CD4-positive, CD25-positive, alpha-beta regulatory T cell (primary cell): ENCODE data around the gene OCA2. TPM values are rescaled to one million over a fixed set of nuclear protein-coding genes. Genes with fewer than 3 reads are reported as not detected.
"Not testable (repeated sequence)": the region's sequence is repeated elsewhere in the genome, so short reads cannot be mapped to it uniquely, and the experiment has no call there.

Experiments
- ATAC-seq, 2 donors: fragments of 150-1000 bp; cut with Tn5 transposase; one replicate each; pipeline ENCODE4 v1.10.0; 2021; ENCODE audit warnings: low read depth in 2 of 2, moderate number of reproducible peaks in 2 of 2, moderate library complexity in 1 of 2
- DNase-seq, 3 donors: peaks; one replicate each; pipeline versions ENCODE4 v3.0.0 to v3.0.0-alpha.2; 2012 to 2022; ENCODE audit warnings: mixed read lengths in 1 of 3
- H3K27ac ChIP-seq: one replicate; pipeline ENCODE4 v1.7.0; 2013; ENCODE audit warnings: mild to moderate bottlenecking, low read length; ENCODE audit not compliant: insufficient read depth, poor library complexity, severe bottlenecking
- H3K27me3 ChIP-seq: one replicate; pipeline ENCODE4 v1.7.0; 2013; ENCODE audit warnings: low read length; ENCODE audit not compliant: control insufficient read depth, insufficient read depth
- H3K36me3 ChIP-seq: one replicate; pipeline ENCODE4 v1.7.0; 2013; ENCODE audit warnings: mild to moderate bottlenecking, low read length, moderate library complexity; ENCODE audit not compliant: control insufficient read depth, insufficient read depth
- H3K4me1 ChIP-seq: 2 replicates; pipeline ENCODE4 v1.7.0; 2013; ENCODE audit warnings: mild to moderate bottlenecking, low read length; ENCODE audit not compliant: insufficient read depth, control insufficient read depth, poor library complexity, severe bottlenecking
- H3K4me3 ChIP-seq: one replicate; pipeline ENCODE4 v1.7.0; 2013; ENCODE audit warnings: low read depth, mild to moderate bottlenecking, low read length, moderate library complexity
- H3K9me3 ChIP-seq, 2 experiments: 1 replicate in 1 of 2; 2 replicates in 1 of 2; pipeline ENCODE4 v1.7.0; 2013; ENCODE audit warnings: low read length in 2 of 2, mild to moderate bottlenecking in 1 of 2, moderate library complexity in 1 of 2; ENCODE audit not compliant: control insufficient read depth in 2 of 2
- H3K27ac Mint-ChIP-seq, 3 donors: one replicate each; pipeline ENCODE4 v1.8.0; 2020 to 2022; ENCODE audit warnings: mild to moderate bottlenecking in 3 of 3, mixed read lengths in 3 of 3, moderate library complexity in 2 of 3
- H3K27me3 Mint-ChIP-seq: one replicate; pipeline ENCODE4 v1.8.0; 2022; ENCODE audit warnings: mild to moderate bottlenecking, mixed read lengths
- H3K36me3 Mint-ChIP-seq: one replicate; pipeline ENCODE4 v1.8.0; 2020; ENCODE audit warnings: mixed read lengths
- H3K4me1 Mint-ChIP-seq, 4 donors: one replicate each; pipeline ENCODE4 v1.8.0; 2020 to 2022; ENCODE audit warnings: mixed read lengths in 4 of 4, mild to moderate bottlenecking in 1 of 4
- H3K4me3 Mint-ChIP-seq, 4 donors: one replicate each; pipeline ENCODE4 v1.8.0; 2020 to 2022; ENCODE audit warnings: mild to moderate bottlenecking in 4 of 4, mixed read lengths in 4 of 4, moderate library complexity in 3 of 4
- H3K9me3 Mint-ChIP-seq, 7 donors: one replicate each; pipeline ENCODE4 v1.8.0; 2020 to 2022; ENCODE audit warnings: mixed read lengths in 7 of 7, mild to moderate bottlenecking in 3 of 7, moderate library complexity in 2 of 7
- polyA plus RNA-seq, 4 donors: library from polyadenylated mRNA; unstranded; fragments of 300-500 nt; fragmentation: Illumina TruSeq; gene quantifications; one replicate each; pipeline ENCODE4 v1.2.3, GENCODE V29; 2021
- total RNA-seq: library from RNA; stranded (reverse); gene quantifications from one replicate; pipeline ENCODE4 v1.2.3, GENCODE V29; 2022

OCA2 gene
- total and polyA plus RNA-seq, 5 donors from 2014 or later, result not detected

DNA sequence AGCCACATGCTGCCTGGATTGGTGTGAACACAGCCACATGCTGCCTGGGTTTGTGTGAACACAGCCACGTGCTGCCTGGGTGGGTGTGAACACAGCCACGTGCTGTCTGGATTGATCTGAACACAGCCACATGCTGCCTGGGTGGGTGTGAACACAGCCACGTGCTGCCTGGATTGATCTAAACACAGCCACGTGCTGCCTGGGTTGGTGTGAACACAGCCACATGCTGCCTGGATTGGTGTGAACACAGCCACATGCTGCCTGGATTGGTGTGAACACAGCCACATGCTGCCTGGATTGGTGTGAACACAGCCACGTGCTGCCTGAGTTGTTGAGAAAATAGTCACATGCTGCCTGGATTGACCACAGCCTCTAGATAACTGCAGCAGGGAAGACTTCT is 250.2 kb downstream of the OCA2 start:
- H3K27ac Mint-ChIP-seq, ATAC-seq, H3K9me3 ChIP-seq, H3K4me3 Mint-ChIP-seq, DNase-seq, H3K4me1 ChIP-seq, H3K4me3 ChIP-seq, H3K27me3 ChIP-seq, H3K27ac ChIP-seq, H3K27me3 Mint-ChIP-seq, H3K4me1 Mint-ChIP-seq, H3K36me3 Mint-ChIP-seq, H3K36me3 ChIP-seq: not testable (repeated sequence)
- H3K9me3 Mint-ChIP-seq, result peaks cover 0 to 14% (median 5%) of the 10 kb centered on the region in 7 donors

DNA sequence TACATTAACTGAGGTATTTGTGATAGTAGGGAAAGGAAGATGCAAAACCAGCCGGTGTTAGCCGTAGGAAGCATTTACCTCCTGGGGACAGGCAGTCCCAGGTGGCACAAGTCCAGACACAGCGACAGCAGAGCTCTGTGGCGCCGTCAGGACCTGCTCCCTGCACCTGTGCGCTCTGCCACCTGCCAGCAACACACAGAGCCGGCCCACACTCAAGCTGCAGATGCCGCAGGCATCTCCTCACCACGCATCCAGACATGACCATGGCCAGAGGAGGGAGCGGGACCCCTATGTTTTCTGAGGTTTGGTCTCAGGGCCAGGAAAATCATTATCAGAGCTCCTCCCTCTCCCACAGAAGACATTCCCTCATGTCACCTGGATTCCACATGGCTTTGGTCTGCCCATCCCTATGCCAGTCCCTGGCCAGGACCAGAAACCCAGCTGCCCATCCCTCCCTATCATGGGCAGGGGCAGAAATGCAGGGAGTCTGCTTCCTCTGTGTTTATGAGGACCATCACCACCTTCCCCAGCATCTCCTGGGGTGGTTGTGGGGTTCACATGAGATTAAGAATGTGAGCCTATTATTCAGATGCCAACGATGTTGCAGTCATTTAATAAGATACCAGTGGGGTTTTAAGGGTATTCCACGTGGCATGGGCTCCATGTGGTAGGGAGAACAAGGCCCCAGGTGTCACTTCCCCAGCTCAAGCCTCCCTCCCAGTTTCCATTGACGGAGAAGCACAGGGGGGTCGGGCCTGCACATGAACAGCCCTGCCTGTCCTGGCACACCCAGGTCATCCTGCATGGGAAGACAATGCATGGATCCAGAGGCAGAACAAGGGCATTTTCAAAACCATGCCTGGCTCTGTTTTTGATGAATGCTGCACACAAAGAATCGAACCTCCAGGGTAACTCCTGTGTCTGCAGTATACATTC is 251.1 kb downstream of the OCA2 start:
- DNase-seq (no peak), ATAC-seq (no peak)
- no peak overlapping the region for H3K4me3 ChIP-seq
- H3K9me3 Mint-ChIP-seq, result peaks cover 0 to 12% (median 5%) of the 10 kb centered on the region in 7 donors
- H3K4me3 Mint-ChIP-seq, result no peak overlapping the region
- H3K4me1 ChIP-seq, result no peaks in the 10 kb centered on the region
- no peaks in the 10 kb centered on the region for H3K4me1 Mint-ChIP-seq
- H3K27me3 Mint-ChIP-seq, result no peaks in the 10 kb centered on the region
- H3K9me3 ChIP-seq, result no peaks in the 10 kb centered on the region
- no peaks in the 10 kb centered on the region for H3K27me3 ChIP-seq
- no peak overlapping the region for H3K27ac Mint-ChIP-seq
- peaks cover 4% of the 10 kb centered on the region for H3K36me3 Mint-ChIP-seq
- H3K27ac ChIP-seq, result no peak overlapping the region
- H3K36me3 ChIP-seq, result no peaks in the 10 kb centered on the region

DNA sequence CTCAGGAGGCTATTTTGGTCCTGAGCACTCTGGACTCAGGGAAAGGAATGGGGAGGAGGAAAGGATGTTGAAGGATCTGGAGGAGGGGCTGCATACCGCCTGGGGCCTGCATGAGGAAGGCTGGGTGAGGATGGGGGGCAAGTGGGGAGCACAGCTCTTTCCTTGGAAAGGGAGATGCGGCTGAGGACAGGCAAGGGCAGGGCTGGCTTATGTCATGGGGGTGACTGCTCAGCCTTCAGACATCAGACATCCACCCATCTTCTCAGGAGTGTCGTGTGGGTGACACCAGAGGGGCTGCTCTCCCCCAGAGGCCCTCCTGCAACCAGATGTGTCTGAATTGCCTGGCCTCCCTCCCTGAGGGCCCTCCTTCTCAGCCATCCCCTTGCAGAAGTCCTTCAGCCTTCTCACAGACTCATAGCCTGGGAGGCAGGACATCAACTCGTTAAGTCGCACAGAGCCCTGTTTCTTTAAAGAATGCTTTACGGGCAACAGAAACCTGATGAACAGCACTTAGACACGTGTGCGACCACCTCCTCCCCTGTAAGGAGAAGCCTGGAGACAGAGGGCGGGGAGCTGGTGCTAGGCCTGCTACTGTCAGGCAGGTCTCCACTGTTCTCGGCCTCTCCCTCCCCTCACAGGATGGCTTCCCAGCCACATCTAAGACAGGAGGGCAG is 252.3 kb downstream of the OCA2 start:
- no peaks in the 10 kb centered on the region for H3K4me1 ChIP-seq
- H3K27ac Mint-ChIP-seq, result no peak overlapping the region
- H3K27me3 ChIP-seq, result no peaks in the 10 kb centered on the region
- H3K36me3 ChIP-seq, result no peaks in the 10 kb centered on the region
- no peak for ATAC-seq
- H3K9me3 Mint-ChIP-seq, result peaks cover 0 to 12% (median 5%) of the 10 kb centered on the region in 7 donors
- no peak overlapping the region for H3K4me3 Mint-ChIP-seq
- DNase-seq, result no peak
- H3K4me3 ChIP-seq, result no peak overlapping the region
- peaks cover 4% of the 10 kb centered on the region for H3K36me3 Mint-ChIP-seq
- no peaks in the 10 kb centered on the region for H3K27me3 Mint-ChIP-seq
- H3K4me1 Mint-ChIP-seq, result no peaks in the 10 kb centered on the region
- no peaks in the 10 kb centered on the region for H3K9me3 ChIP-seq
- no peak overlapping the region for H3K27ac ChIP-seq

DNA sequence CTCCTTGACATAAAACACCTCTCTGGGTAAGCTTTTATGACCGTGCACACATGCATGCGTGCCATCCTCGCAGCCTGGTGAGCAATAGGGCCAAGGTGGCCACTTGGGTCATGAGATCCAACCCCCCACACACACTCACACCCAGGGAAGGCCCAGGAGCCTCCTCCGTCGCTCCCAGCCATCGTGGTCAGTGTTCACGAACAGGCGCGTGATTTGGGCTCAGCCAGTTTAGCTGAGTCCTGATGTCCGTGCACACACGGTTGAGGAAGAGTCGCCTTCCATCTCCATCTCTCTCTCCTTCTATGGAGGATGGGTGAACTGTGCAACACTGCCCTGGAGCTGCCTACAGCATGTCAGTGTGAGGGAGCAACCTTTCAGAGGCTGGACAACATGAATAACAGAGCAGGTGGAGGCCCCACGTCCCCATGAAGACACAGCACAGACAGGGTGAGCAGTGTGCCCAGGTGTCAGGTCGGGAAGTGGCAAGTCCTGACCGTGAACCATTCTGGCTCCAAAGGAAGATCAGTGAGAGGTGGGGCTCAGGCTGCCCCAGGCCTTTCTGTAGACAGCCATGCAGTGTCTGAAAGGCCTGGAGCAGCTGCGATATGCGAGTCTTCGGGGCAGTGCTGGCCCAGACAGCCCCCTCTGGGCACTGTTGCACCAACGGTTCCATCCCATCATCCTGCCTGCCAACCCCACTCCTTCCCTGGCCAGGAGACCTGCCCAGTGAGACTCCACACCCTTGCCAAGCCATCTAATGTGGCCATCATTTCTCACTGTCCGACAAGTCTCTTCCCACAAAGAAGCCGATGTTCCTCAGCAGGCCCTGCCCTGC is 253.4 kb downstream of the OCA2 start:
- no peak for ATAC-seq

DNA sequence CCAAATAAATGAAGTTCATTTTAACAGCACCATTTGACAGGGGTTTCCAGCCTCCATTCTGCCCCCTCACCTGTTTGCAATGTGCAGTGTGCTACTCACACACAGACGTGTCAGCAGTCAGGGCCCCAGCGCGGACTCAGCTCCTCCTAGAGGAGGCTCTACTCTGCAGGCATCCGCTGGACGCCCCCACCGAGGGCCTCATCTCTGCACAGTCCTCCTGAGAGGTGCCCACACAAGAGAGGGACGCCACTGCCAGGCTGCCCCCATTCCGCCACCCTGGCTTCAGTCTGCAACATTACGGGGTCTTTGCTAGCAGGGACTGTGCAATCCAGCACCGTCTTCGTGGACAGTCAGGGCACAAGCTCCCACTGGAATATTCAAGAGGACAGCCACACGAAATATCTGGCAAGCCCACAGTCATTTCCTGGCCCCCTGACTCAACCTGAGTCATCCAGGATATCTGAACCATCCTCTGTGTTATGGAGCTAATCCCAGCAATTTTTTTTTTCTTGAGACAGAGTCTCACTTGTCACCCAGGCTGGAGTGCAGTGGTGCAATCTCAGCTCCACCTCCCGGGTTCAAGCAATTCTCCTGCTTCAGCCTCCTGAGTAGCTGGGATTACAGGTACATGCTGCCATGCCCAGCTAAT is 255.0 kb downstream of the OCA2 start:
- DNase-seq (no peak), ATAC-seq (no peak)
- H3K4me3 Mint-ChIP-seq, result no peak overlapping the region
- H3K9me3 Mint-ChIP-seq, result peaks cover 0 to 7% (median 0%) of the 10 kb centered on the region in 7 donors
- no peaks in the 10 kb centered on the region for H3K27me3 Mint-ChIP-seq
- no peaks in the 10 kb centered on the region for H3K9me3 ChIP-seq
- H3K36me3 ChIP-seq, result no peaks in the 10 kb centered on the region
- H3K27me3 ChIP-seq, result no peaks in the 10 kb centered on the region
- no peaks in the 10 kb centered on the region for H3K4me1 ChIP-seq
- H3K27ac ChIP-seq, result no peak overlapping the region
- no peaks in the 10 kb centered on the region for H3K4me1 Mint-ChIP-seq
- no peak overlapping the region for H3K4me3 ChIP-seq
- H3K27ac Mint-ChIP-seq, result no peak overlapping the region
- H3K36me3 Mint-ChIP-seq, result no peaks in the 10 kb centered on the region

More for the DNA sequence above, 253.4 kb downstream of the OCA2 start:
- Mint-ChIP-seq H3K27me3 (no peaks in the 10 kb centered on the region), H3K4me1 (no peaks in the 10 kb centered on the region), H3K27ac (no peak overlapping the region), H3K9me3 (peaks cover 0 to 9% (median 2%) of the 10 kb centered on the region in 7 donors), H3K4me3 (no peak overlapping the region), H3K36me3 (peaks cover 2% of the 10 kb centered on the region)
- H3K36me3 ChIP-seq, result no peaks in the 10 kb centered on the region
- no peak overlapping the region for H3K4me3 ChIP-seq
- H3K27ac ChIP-seq, result no peak overlapping the region
- no peak for DNase-seq
- no peaks in the 10 kb centered on the region for H3K27me3 ChIP-seq
- H3K4me1 ChIP-seq, result no peaks in the 10 kb centered on the region
- no peaks in the 10 kb centered on the region for H3K9me3 ChIP-seq

DNA sequence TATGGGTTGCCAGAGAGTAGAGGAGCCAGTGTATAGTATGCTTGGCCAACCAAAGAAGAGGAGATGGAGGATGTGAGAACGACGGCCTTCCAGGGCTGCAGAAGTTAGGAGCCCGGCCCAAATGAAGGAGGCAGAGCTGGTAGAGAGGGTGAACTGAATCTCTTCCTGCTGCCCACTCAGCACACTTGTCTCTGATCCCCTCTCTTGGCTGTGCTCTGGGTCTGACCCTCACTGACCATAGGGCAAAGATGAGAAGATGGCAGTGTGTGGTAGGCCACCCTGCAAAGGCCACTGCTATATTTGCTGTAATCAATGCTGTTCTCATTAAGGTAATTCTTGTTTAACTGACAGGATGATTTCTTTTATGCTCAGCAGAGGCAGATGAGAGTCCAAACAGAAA is 256.0 kb downstream of the OCA2 start:
- DNase-seq (no peak), ATAC-seq (no peak)
- no peak overlapping the region for H3K27ac ChIP-seq
- H3K36me3 ChIP-seq, result no peaks in the 10 kb centered on the region
- Mint-ChIP-seq H3K27me3 (peaks cover 2% of the 10 kb centered on the region), H3K9me3 (peaks cover 0 to 5% (median 1%) of the 10 kb centered on the region in 7 donors), H3K27ac (no peak overlapping the region), H3K36me3 (no peaks in the 10 kb centered on the region), H3K4me1 (no peaks in the 10 kb centered on the region), H3K4me3 (no peak overlapping the region)
- H3K4me3 ChIP-seq, result no peak overlapping the region
- no peaks in the 10 kb centered on the region for H3K9me3 ChIP-seq
- H3K4me1 ChIP-seq, result no peaks in the 10 kb centered on the region
- H3K27me3 ChIP-seq, result no peaks in the 10 kb centered on the region

DNA sequence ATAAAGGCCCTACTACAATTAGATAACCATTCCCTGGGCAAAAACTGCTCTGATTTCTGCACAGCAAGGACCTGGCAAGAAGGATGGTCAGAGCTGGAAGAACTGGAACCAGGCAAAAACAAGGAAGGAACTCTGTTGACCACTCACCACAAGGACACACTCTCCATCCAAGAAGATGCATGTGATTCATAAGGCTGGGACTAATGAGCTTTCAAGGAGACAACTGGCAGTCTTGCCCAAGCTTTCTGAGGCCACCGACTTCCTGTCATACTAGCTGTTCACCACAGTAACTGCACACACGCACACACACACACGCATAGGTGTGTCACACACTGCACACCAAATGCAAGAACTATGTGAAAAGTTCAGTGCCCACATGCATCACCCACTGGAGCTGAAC is 256.6 kb downstream of the OCA2 start:
- no peak for ATAC-seq
- peaks cover 0 to 5% (median 3%) of the 10 kb centered on the region in 7 donors for H3K9me3 Mint-ChIP-seq

More for the DNA sequence above, 256.6 kb downstream of the OCA2 start:
- H3K27me3 Mint-ChIP-seq, result peaks cover 7% of the 10 kb centered on the region
- Histone ChIP-seq H3K4me3 (no peak overlapping the region), H3K4me1 (no peaks in the 10 kb centered on the region), H3K27me3 (no peaks in the 10 kb centered on the region), H3K27ac (no peak overlapping the region), H3K9me3 (no peaks in the 10 kb centered on the region), H3K36me3 (no peaks in the 10 kb centered on the region)
- H3K4me1 Mint-ChIP-seq, result no peaks in the 10 kb centered on the region
- no peak for DNase-seq
- H3K27ac Mint-ChIP-seq, result no peak overlapping the region
- no peaks in the 10 kb centered on the region for H3K36me3 Mint-ChIP-seq
- no peak overlapping the region for H3K4me3 Mint-ChIP-seq
